K562 (cell line): ENCODE data around the gene RSPH9. TPM values are rescaled to one million over a fixed set of nuclear protein-coding genes. Genes with fewer than 3 reads are reported as not detected.
A peak's percentile ranks its signal among the peaks of the same experiment; 100 is the strongest.

Experiments used
- ADNP ChIP-seq: fragments of 200-800 bp; sonication (Bioruptor generic); IDR thresholded peaks from 2 replicates; pipeline ENCODE4 v1.6.1; 2016; ENCODE audit warnings: missing genetic modification characterization, missing compliant biosample characterization
- BACH1 ChIP-seq: fragments of 200-800 bp; sonication (Bioruptor generic); IDR thresholded peaks from 2 replicates; pipeline ENCODE4 v1.6.1; 2016; ENCODE audit warnings: missing genetic modification characterization, missing compliant biosample characterization
- DDX20 ChIP-seq: fragments of 450-650 bp; IDR thresholded peaks from 2 replicates; pipeline ENCODE4 v1.6.1; 2016; ENCODE audit warnings: missing genetic modification characterization, low read depth, mild to moderate bottlenecking, missing compliant biosample characterization, moderate library complexity
- ESRRA ChIP-seq: fragments of 450-650 bp; IDR thresholded peaks from 2 replicates; pipeline ENCODE4 v1.6.1; 2014; ENCODE audit warnings: low read depth, mild to moderate bottlenecking, moderate library complexity, borderline replicate concordance
- FOXO4 ChIP-seq: fragments of 450-650 bp; formaldehyde crosslinking; IDR thresholded peaks from 2 replicates; pipeline ENCODE4 v1.4.0; 2020; ENCODE audit warnings: mild to moderate bottlenecking, moderate library complexity
- HDAC3 ChIP-seq: fragments of 450-650 bp; IDR thresholded peaks from 2 replicates; pipeline ENCODE4 v1.6.1; 2018; ENCODE audit warnings: borderline replicate concordance, mild to moderate bottlenecking, moderate library complexity; ENCODE audit not compliant: partially characterized antibody
- HMGN3 ChIP-seq: IDR thresholded peaks from 2 replicates; pipeline ENCODE4 v1.6.1; 2011; ENCODE audit warnings: borderline replicate concordance, low read depth, mild to moderate bottlenecking, mixed read lengths, low read length; ENCODE audit not compliant: insufficient read length; ENCODE audit errors: extremely low read depth
- MAFF ChIP-seq: IDR thresholded peaks from 2 replicates; pipeline ENCODE4 v1.6.1; 2012; ENCODE audit warnings: low read length, improper control_type of control experiment
- MCM7 ChIP-seq, 2 experiments: fragments of 450-650 bp; IDR thresholded peaks; 2 replicates each; pipeline ENCODE4 v1.6.1; 2016 to 2018
- MXI1 ChIP-seq: IDR thresholded peaks from 2 replicates; pipeline ENCODE4 v1.6.1; 2011; ENCODE audit warnings: low read depth, mild to moderate bottlenecking, improper control_type of control experiment, low read length
- THAP12 ChIP-seq: fragments of 250-450 bp; sonication (Bioruptor Pico); IDR thresholded peaks from 2 replicates; pipeline ENCODE4 v1.9.0; 2021; ENCODE audit warnings: mild to moderate bottlenecking, inconsistent platforms
- ZFP91 ChIP-seq: sonication (generic); formaldehyde crosslinking; IDR thresholded peaks from 2 replicates; pipeline ENCODE4 v1.8.0; 2022; ENCODE audit warnings: mild to moderate bottlenecking, missing genetic modification reagents
- ZNF277 ChIP-seq: fragments of 250-450 bp; sonication (Bioruptor Pico); IDR thresholded peaks from 2 replicates; pipeline ENCODE4 v1.8.0; 2022; ENCODE audit warnings: inconsistent platforms, mild to moderate bottlenecking, moderate library complexity, borderline replicate concordance
- polyA plus RNA-seq, 8 experiments: library from polyadenylated mRNA; depleted of rRNA in 4 of 8; stranded (reverse) in 5 of 8; unstranded in 3 of 8; fragments of >200 nt; fragmentation: Nextera tagmentation in 2 of 8; fragmentation: Illumina TruSeq in 1 of 8; extraction: Ambion mirVana in 2 of 8; extraction: Trizol in 1 of 8; gene quantifications; 2 replicates each; pipeline versions ENCODE4 v1.2.1 to v1.2.3, GENCODE V29; 2011 to 2014; ENCODE audit warnings: inconsistent platforms in 1 of 8, missing spikeins in 1 of 8
- total RNA-seq, 7 experiments: library from RNA; depleted of rRNA in 6 of 7; stranded (reverse); fragments of >200 nt in 6 of 7; fragmentation: Illumina TruSeq in 2 of 7; extraction: Trizol in 2 of 7; gene quantifications; 2 replicates each; pipeline versions ENCODE4 v1.2.1 to v1.2.3, GENCODE V29; 2011 to 2021; ENCODE audit warnings: low replicate concordance in 1 of 7

Gene RSPH9
- total and polyA plus RNA-seq, 9 of the 15 experiments (the other 6 are each of a cell fraction or from before 2014, with no cell fraction given), result 0.05 to 0.60 (median 0.39) TPM; not detected in 6

- no peak for TF ChIP-seq ZFP91
- TF ChIP-seq DDX20 (tag), result 0 out of 2 replicates have a peak, but pooled peaks have one; percentile 18
- TF ChIP-seq MAFF, result no peak
- TF ChIP-seq HDAC3, result no peak
- no peak for TF ChIP-seq BACH1 (tag)
- TF ChIP-seq MXI1, result no peak
- no peak for TF ChIP-seq ZNF277
- peak; percentile 91 for TF ChIP-seq ESRRA
- TF ChIP-seq MCM7 (IDR thresholded peaks at IDR 0.05), result no peak
- no peak for TF ChIP-seq ADNP (tag)
- no peak for TF ChIP-seq FOXO4 (CRISPR knock-in tag)
- TF ChIP-seq HMGN3, result no peak
- no peak for TF ChIP-seq THAP12 (CRISPR knock-in tag)
Observed at GRCh38 chr6:43714311-43715055, 69.6 kb downstream of the RSPH9 start (continued).
